ENCODE data around the gene MSANTD1. TPM values are rescaled to one million over a fixed set of nuclear protein-coding genes. Genes with fewer than 3 reads are reported as not detected.

Gene MSANTD1
- total RNA-seq, 1 experiment from 2014 or later: 0.12 TPM

DNA sequence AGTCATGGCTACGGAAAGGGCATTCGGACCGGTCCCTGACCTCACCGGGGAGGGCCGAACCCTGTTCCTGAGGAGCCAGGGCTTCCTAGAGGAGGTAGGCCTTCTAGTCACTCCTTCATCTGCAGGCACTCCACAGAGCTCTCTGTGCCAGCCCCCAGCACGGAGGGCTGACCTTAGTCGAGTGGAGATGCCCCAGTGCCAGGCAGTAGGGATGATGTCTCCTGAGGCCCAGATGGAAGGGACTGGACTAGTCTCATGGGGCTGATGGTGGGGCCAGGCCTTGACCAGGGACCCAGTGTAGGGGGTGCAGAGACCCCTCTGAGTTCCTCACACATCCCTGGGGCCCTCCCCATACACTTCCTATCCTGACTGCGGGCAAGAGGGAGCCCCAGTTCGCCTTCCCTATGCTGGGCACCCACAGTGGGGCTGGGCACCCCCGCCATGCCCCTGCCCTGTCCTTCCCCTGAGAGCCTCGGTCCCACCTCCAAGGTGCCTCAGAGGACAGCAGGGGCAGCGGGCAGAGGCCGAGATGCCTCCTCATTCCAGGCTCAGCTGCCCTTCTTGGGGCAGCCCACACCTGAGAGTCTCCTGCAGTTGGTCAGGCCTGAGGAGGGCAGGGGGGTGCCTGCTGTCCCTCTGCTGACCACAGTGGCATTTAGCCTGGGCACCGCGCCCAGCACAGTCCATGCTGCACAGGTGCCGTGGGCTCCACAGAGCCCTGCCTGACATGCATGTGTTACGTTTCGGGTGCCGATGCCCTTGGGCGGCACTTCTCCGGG is 1.4 kb upstream of the MSANTD1 start:
- DNase-seq (ENCODE audit: low read depth): no peak

DNA sequence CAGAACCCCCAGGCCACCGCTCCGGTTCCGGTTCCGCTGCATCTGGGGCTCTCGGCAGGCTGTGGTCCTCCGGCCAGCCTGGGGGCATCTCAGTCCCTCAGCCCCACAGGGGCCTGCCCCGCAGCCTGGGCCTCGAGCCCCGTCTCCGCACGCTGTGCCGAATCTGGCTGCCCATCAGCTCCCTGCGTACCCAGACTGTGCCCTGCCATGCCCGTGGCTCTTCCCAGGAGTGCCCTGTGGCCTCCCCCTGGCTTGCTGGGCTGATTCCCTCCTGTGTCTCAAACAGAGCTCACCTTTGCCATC is 830 bp upstream of the MSANTD1 start:
- DNase-seq (ENCODE audit: low read depth): no peak

DNA sequence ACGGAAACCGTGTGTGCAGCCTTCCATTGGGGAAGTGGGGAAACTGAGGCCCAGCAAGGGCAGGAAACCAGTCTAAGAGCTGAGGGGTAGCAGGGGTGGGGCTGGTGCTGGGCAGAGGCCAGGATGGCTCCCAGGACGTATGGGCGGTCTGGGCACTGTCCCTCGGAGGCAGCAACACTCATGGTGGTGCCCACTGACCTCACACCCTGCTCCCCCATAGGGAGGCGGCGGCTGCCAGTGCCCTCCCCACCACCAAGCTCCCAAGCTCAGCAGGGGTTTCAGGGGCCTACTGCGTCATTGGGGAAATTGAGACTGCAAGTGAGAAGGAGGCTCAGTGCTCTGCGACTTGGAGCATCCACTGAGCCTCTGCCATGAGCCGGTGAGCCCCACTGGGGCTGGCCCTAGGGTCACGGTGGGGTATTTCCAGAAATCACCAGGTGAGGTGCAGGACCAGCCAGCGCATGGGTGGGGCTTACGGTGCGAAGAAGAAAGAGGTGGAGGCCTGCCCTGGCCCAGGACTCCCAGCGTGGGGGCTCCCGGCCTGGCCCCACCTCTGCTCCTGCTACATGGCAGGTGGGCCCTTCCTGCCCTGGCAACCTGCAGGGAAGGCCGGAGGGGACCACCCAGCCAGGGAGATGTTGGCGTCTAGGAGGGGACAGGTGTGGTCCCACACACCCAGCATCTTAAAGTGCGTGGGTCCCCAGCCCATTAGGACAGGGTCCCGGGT is 915 bp downstream of the MSANTD1 start:
- no peak for DNase-seq (ENCODE audit: low read depth)

DNA sequence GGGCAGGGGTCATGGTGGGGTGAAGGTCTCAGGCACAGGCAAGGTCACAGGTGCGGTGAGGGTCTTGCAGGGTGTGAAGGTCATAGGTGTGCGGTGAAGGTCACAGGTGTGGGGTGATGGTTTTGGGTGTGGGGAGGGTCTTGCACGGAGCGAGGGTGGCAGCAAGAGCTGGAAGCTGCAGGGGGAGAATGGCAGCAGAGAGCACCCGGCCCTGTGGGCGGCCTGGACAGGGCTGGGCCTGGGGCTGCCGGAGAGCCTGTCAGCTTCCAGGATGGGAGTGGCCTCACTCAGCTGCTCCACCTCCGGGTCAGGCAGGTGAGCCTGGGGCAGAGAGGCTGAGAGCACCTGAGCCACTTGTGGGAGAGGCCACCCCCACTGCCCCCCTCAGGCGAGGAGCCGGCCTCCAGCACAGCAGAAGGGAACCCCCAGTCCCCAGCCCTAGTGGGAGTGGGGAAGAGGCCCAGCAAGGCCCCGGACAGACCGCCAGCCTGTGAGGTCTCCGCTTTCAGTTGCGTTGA is 1.5 kb downstream of the MSANTD1 start:
- DNase-seq (ENCODE audit: low read depth): no peak

DNA sequence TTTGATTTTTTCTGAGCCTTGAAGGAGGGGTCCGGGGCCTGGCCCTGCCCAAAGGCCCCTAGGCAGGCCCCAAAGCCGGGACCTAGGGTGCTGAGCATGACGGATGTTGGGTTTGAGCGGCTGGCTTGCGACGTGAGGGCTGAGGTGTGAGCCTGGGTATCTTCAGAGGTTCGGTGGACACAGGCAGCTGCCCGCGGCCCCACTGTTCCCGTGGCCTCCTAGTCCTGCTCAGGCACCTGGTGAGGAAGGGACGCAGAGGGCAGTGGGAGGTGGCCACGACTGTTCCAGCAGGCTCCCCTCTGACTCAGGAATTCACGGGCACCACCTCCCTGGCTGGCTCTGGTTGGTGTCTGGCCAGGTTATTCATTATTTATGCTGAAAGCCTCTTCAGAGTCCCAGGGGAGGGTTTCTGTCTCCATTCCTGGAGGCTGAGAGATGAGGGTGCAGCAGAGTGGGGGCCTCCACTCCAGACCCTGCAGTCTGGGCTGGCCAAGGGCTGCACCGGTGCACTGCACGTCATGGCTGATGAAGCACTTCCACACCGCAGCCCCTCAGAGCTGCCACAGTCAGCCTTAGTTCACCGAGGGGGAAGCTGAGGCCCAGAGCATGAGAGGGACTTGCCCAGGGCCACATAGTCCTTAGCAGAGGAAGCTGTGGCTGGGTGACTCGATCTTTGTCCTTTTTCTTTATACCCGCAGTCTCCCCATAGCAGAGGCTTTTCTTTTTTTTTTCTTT is 2.2 kb downstream of the MSANTD1 start:
- DNase-seq (ENCODE audit: low read depth): no peak

DNA sequence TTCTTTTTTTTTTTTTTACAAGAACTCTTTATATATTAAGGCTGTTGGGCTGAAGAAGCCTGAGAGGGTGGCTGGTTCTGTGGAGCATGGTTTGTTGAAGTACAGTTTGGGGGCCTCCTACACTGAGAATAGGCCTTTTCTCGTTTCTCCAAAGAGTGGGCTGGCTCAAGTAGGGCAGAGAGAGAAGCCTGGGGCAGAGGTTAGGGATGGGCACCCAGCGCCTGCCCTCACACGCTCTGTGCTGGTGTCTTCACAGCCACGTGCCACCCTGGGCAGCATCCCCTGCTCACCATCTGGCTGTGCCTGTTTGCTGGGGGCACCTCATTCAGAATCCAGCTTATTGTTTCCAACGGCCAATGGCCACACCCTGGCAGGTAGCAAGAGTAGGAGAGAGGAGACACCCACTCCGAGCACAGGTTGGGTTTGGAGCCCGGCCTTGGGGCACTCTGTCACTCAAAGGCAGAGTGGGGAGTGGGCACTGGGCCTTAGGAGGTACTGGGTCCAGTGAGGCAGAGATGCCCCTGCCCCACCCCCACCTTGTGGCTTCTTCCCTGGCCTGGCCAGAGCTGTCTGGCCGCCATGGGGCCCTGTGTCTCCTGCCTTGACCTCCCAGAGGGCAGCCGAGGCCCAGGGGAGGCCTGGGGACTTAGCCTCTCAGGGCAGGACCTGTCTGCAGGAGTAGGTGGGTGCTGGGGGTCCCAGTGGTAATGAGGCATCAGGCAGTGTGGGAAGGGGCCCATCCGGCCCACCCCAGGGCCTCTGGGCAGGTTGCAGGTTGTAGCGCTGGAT is 2.9 kb downstream of the MSANTD1 start:
- no peak for DNase-seq (ENCODE audit: low read depth)

DNA sequence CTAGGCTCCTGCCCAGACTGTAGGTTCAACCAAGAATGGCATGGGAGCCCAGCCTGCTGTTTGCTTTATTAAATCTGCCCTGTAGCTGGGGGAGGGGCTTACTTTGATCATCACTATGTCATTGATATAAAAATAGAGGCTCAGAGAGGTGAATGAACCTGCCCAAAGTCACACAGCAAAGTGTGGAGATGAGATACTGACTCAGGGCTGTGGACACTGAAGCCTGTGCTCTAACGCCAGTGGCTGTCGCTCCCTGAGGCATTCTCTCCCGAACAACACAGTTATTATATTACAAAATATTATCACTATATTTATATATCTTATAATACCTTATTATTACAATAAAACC is 3.5 kb downstream of the MSANTD1 start:
- no peak for DNase-seq (ENCODE audit: low read depth)

DNA sequence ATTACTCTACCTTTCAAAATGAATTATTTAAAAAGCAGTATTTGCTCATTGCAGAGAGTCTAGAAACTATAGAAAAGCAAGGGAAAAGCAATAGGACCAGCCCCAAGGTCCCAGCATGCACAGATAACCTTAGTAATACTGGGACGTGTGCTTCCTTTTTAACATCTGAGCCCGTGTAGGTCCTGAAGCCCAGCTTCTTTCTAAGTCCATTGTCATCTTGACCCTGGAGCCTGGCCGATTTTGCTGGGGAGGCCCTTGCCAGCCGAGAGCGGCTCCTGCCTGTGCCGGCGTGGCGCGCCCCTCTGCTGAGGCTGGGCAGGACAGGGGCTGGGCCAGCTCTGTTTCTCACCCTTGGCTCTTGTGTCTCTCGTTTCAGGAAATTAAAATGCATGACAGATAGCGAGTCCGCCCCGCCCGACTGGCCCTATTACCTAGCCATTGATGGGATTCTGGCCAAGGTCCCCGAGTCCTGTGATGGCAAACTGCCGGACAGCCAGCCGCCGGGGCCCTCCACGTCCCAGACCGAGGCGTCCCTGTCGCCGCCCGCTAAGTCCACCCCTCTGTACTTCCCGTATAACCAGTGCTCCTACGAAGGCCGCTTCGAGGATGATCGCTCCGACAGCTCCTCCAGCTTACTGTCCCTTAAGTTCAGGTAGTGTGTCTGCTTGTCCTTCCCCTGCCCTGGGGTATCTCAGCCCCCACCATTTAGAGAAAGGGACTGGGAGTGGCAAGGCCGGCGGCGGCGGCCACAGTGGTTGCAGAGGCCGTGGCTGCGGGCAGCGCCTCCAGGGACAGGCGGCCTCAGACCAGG is 4.1 kb downstream of the MSANTD1 start:
- DNase-seq (ENCODE audit: low read depth): no peak

DNA sequence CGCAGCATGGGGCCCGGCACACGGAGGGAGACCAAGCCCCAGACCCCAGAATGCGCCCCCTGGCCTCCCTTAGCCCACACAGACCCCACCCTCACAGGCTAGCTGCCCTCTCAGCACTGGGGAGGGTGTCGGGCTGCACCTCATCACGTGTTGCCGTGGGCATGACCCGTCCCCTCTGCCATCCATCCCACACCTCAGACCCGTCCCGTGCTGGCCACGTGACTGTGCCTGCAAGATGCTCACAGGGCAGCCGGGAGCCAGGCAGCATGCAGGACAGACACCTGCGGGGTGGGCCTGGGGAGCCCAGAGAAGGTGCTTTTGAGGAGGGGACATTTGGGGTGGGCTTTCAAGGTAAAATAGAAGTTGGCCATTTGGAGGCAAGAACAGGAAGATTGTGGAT is 4.8 kb downstream of the MSANTD1 start:
- no peak for DNase-seq (ENCODE audit: low read depth)

DNA sequence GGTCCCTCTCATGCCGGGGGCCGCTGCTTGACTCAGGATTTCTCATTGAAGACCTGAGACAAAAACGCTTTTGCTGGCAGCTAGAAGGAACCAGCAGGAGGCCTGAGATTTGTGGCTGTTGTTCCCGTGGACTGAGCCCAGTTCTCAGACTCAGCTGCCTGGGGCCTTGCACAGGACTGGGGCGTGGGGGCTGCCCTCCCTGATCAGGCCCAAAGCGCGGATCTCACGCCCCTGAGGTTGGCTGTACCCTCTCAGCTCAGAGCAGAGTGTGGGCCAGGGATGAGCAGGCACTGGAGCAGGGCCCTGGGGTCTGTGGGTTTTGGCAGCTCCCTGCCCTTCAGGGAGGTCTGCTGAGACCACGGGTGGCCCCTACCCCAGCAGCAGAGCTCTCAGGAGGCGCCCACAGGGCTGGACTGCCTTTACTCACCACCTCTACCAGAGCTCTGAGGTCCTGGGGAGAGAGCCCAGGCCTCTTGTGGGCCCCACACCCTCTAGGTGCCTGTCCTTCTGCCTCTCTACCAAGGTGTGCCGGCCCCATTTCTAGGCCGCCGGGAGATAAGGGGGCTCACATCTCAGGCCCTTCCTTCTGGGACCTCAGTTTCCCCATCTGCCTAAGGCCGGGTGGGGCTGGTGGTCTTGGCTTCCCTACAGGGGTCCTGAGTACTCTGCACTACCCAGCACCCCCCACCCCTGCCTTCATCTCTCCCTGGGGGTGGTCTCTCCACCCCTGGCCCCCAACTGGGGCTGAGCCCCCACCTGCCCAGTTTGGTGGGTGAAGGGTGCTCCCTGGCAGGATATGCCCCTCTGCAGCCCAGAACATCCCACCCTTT is 5.6 kb downstream of the MSANTD1 start:
- no peak for DNase-seq (ENCODE audit: low read depth)

DNA sequence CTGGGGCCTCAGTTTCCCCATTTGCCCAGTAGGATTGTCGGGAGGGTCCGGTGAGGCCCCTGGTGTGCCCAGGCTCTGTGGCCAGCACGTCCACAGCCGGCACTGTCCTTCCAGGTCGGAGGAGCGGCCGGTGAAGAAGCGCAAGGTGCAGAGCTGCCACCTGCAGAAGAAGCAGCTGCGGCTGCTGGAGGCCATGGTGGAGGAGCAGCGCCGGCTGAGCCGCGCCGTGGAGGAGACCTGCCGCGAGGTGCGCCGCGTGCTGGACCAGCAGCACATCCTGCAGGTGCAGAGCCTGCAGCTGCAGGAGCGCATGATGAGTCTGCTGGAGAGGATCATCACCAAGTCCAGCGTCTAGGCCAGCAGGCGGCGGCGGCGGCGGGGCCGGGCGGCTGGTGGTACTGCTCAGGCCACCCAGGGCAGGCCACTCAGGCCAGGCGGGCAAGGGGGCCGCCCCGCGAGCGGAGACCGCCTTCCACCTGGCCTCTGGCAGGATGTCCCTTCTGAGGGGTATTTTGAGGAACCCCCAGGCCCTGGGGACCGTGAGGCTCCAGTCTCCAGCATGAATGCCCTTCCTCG is 6.7 kb downstream of the MSANTD1 start:
- DNase-seq (ENCODE audit: low read depth): no peak

DNA sequence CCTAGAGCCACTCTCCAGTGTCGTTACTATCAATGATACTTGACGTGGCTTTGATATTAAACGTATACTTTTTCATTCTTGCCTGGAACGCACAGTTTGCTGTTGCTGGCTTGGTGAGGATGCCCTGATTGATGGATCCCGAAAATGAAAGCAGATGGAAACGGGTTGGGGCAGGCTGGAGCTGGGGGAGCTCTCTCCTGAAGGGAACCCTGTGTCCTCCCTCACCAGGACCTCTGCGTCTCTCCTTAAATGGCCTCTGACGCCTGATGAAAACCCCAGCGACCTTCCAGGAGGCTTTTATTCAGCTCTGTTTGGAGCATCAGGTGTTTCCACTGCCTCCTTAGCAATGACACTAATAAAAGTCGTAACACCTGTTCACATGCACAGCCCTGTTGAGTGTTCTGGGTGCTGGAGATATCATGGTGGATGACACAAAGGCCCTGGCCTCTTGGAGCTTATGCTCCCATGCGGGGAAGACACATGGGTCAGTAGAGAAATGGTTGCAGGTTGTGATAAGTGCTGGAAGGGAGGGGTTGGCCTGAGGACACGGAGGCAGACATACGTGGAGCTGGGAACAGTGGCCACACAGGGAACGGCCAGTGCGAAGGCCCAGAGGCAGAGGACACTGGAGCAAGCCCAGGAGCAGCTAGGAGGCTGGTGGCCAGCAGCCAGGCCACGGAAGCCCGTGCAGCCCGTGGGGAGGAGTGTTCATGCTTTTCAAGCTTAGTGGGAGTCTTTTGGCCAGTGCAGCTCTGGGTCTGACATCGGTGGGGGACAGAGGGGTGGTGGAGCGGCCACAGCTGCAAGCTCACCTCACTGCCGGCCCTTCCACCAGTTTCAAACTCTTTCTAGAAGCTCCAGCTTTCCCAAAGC is 7.5 kb downstream of the MSANTD1 start:
- DNase-seq (ENCODE audit: low read depth): no peak

DNA sequence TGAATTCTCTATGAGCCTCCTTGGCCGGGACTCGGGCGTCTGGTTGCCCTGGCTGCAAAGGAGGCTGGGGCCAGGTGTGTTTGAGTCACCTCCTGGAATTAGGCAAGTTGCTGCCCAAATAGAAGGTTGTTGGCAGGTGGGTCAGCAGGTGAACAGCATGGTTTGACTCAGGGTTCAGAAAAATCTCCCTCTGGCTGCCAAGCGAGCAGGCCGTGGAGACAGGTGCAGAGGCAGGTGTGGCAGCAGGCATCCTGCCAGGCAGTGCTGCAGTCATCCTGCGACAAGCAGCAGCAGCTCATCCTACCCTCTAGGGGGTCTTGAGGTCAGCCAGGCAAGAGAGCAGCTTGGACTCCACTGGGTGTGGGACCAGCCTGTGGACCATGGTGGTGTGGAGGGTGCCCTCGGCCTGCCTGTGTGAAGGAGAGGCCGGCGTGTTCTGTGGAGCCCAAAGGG is 8.2 kb downstream of the MSANTD1 start:
- no peak for DNase-seq (ENCODE audit: low read depth)

DNA sequence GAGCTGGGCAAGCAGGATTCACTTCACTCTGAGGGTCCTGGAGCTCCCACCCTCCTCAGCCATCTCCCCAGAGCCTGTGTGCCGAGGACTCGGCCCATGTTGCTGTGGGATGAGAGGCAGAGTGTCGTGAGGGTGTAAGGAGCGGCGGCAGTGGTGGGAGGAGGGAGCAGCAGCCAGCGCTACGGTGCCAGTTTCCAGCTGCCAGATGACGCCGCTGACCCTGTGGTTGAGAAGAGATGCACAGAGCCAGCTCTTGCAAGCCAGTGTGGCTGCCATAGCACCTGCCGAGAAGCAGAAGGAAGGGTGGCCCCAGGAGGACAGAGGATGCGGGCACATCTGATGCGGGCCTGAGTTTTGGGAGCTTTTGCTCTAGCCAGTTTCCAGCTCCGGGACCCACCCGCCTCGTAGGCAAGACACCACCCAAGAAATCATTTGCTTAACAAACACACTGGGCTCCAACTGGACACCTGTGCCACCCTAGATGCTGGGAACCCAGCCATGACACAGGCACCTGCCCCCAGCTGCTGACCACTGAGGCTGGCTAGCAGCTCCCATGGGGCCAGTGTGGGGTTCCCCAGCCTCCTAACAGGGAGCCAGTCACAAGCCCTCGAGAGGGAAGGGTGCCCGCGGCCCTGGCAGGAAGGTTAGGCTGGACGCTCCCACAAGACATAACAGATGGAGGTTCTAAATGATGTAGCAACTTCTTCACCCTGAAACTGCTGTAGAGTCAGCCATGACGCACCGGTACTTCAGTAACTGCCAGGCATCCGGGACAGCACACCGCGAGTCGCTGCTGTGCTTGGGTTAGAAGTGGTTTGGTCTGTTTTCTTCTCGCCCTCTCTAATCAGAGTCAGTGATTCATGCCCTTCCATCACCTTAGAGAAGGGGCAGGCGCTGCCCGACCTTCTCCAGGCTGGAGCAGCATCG is 8.9 kb downstream of the MSANTD1 start:
- peak; percentile 33 for DNase-seq (ENCODE audit: low read depth)

DNA sequence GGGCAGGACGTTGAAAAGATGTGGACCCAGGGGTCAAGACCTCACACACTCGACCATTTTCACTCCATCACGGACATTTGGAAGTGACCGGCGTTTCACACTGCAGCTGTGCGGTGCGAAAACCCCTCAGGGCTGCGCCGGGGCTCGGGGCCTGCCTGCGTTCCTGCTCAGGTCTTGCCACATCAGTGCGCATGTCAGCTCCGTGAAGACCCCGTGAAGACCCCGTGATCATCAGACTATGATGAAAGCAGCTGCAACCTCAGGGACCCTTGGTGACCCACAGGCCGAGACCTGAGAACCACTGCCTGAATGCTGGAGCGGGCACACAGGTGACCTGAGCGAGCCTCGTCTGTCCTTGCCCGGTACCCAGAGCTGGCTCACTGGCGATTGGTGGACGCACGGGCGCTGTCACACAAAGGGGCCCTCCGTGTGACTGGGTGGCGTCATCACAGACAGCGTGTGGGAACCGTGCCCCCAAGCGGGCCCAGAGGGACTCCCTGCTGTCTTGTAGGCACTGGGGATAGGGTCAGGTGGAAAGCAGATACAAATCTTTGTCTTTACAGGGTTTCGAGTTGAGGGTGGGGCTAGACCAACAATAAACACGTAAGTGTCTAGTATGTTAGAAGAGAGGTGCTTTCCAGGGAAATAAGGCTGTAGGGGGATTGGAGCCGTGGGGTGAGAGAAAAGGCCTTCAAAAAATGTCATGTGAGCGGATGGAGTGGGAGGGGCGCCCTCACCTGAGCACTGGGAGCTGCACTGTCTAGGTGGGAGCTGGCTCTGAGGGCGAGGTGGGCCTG is 12.7 kb downstream of the MSANTD1 start:
- no peak for DNase-seq (ENCODE audit: low read depth)

DNA sequence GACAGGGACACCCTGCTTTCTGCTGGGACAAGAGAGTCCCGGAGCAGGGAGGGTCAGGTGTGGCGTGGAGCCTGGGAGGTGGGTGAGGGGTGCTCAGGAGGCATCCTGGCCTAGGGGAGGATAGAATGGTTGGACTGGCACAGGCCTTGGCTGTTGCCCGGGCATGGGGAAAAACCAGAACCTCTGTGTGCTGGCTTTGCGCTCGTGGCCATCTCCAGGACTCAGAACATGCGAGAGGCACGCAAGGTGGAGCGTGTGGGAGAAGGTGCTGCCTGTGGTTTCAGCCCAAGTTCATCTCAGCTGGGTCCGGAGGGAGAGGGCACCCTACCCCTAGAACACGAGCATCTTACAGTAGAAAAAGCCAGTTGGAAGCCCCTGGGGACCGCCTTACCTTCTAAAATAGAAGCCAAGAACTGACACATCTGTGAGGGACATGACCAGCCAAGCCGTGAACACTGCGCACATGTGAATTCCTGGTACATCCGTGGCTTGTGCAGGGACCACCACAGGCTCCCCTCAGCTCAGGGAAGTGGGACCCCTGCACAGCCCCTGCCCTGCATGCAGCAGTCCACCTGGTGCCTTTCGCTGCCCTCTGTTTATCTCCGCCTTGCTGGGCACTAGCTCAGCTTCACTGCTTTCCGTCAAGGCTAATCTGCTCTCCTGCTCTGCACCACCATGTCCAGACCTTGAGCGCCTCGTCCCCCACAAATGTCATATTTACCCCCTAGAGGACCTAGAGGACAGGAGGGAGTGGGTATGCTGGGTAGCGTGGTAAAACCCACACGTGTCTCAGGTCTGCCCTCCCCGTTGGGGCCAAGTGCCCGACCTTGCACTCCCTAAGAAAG is 13.5 kb downstream of the MSANTD1 start:
- DNase-seq (ENCODE audit: low read depth): no peak

Measured in RPMI7951 (cell line).